ENCODE data around the gene WWC2.

WWC2 gene

GRCh38 chr4:183097231-183098018 lies 1.6 kb upstream of the WWC2 start:
- peak; percentile 88 for DNase-seq

GRCh38 chr4:183098019-183098722 lies 886 bp upstream of the WWC2 start:
- H2AK5ac ChIP-seq (ENCODE audit: low read length), result no peak overlapping the region
- no peaks in the 10 kb centered on the region for H3K36me3 ChIP-seq (ENCODE audit: control insufficient read depth, insufficient read depth, low read length)
- H3K56ac ChIP-seq (ENCODE audit: low read length), result peak overlapping the region; percentile 96
- H3K4me2 ChIP-seq (ENCODE audit: low read length), result peak overlapping the region; percentile 44
- peak overlapping the region; percentile 66 for H2BK5ac ChIP-seq (ENCODE audit: low read length)
- no peaks in the 10 kb centered on the region for H3K4me1 ChIP-seq (ENCODE audit: control insufficient read depth, low read depth, low read length)
- H2BK15ac ChIP-seq (replicated peaks; ENCODE audit: low read depth), result peak overlapping the region; percentile 14
- peak overlapping the region; percentile 98 for H3K27ac ChIP-seq (ENCODE audit: low read depth, low read length)
- peak overlapping the region; percentile 99 for H2BK120ac ChIP-seq (ENCODE audit: low read depth, low read length)
- no peaks in the 10 kb centered on the region for H3K27me3 ChIP-seq (ENCODE audit: insufficient read depth, low read length, poor library complexity)
- H4K5ac ChIP-seq (ENCODE audit: low read length), result no peak overlapping the region
- H3K4ac ChIP-seq (ENCODE audit: low read depth, low read length), result peak overlapping the region; percentile 99
- H3K79me2 ChIP-seq (ENCODE audit: control insufficient read depth, insufficient read depth, low read length), result peaks cover 29% of the 10 kb centered on the region
- no peak for DNase-seq
- peak overlapping the region; percentile 90 for H3K9ac ChIP-seq (ENCODE audit: low read length)
- H3K79me1 ChIP-seq (ENCODE audit: low read length), result no peaks in the 10 kb centered on the region
- WGBS (ENCODE audit: extremely low coverage, insufficient coverage, low lambda C conversion rate), result no CpG with 5 or more reads among the region's 79 CpGs
- H4K8ac ChIP-seq (ENCODE audit: low read depth, low read length), result peak overlapping the region; percentile 100
- no peak overlapping the region for H3K23ac ChIP-seq (ENCODE audit: low read length)
- H3K18ac ChIP-seq (ENCODE audit: low read length), result peak overlapping the region; percentile 99
- peak overlapping the region; percentile 46 for H3K4me3 ChIP-seq (ENCODE audit: low read length)

More at GRCh38 chr4:183097231-183098018, 1.6 kb upstream of the WWC2 start:
- Histone ChIP-seq H3K4me3 (ENCODE audit: low read length) (peak overlapping the region; percentile 46), H3K4me1 (ENCODE audit: control insufficient read depth, low read depth, low read length) (no peaks in the 10 kb centered on the region), H4K8ac (ENCODE audit: low read depth, low read length) (peak overlapping the region; percentile 100), H3K18ac (ENCODE audit: low read length) (peak overlapping the region; percentile 99), H3K4ac (ENCODE audit: low read depth, low read length) (peak overlapping the region; percentile 99), H3K79me2 (ENCODE audit: control insufficient read depth, insufficient read depth, low read length) (peaks cover 21% of the 10 kb centered on the region), H2BK120ac (ENCODE audit: low read depth, low read length) (peak overlapping the region; percentile 99), H3K27ac (ENCODE audit: low read depth, low read length) (peak overlapping the region; percentile 98), H3K4me2 (ENCODE audit: low read length) (peak overlapping the region; percentile 44), H4K5ac (ENCODE audit: low read length) (no peak overlapping the region), H2AK5ac (ENCODE audit: low read length) (no peak overlapping the region), H3K23ac (ENCODE audit: low read length) (no peak overlapping the region), H3K36me3 (ENCODE audit: control insufficient read depth, insufficient read depth, low read length) (no peaks in the 10 kb centered on the region), H3K79me1 (ENCODE audit: low read length) (no peaks in the 10 kb centered on the region), H3K9ac (ENCODE audit: low read length) (peak overlapping the region; percentile 90), H3K27me3 (ENCODE audit: insufficient read depth, low read length, poor library complexity) (no peaks in the 10 kb centered on the region), H2BK5ac (ENCODE audit: low read length) (peak overlapping the region; percentile 66), H3K56ac (ENCODE audit: low read length) (peak overlapping the region; percentile 96), H2BK15ac (replicated peaks; ENCODE audit: low read depth) (no peak overlapping the region)
- no CpG with 5 or more reads among the region's 43 CpGs for WGBS (ENCODE audit: extremely low coverage, insufficient coverage, low lambda C conversion rate)

- H3K56ac ChIP-seq (ENCODE audit: low read length), result peak overlapping the region; percentile 95
- no peak overlapping the region for H4K8ac ChIP-seq (ENCODE audit: low read depth, low read length)
- peak overlapping the region; percentile 79 for H2BK5ac ChIP-seq (ENCODE audit: low read length)
- H2BK15ac ChIP-seq (replicated peaks; ENCODE audit: low read depth), result no peak overlapping the region
- peak overlapping the region; percentile 74 for H3K4me2 ChIP-seq (ENCODE audit: low read length)
- H3K18ac ChIP-seq (ENCODE audit: low read length), result peak overlapping the region; percentile 93
- DNase-seq, result peak; percentile 90
- WGBS (ENCODE audit: extremely low coverage, insufficient coverage, low lambda C conversion rate), result no CpG with 5 or more reads among the region's 73 CpGs
- H3K4ac ChIP-seq (ENCODE audit: low read depth, low read length), result peak overlapping the region; percentile 94
- peak overlapping the region; percentile 98 for H3K27ac ChIP-seq (ENCODE audit: low read depth, low read length)
- H3K23ac ChIP-seq (ENCODE audit: low read length), result peak overlapping the region; percentile 29
- no peaks in the 10 kb centered on the region for H3K79me1 ChIP-seq (ENCODE audit: low read length)
- peak overlapping the region; percentile 88 for H3K9ac ChIP-seq (ENCODE audit: low read length)
- peak overlapping the region; percentile 74 for H3K4me3 ChIP-seq (ENCODE audit: low read length)
- peaks cover 38% of the 10 kb centered on the region for H3K79me2 ChIP-seq (ENCODE audit: control insufficient read depth, insufficient read depth, low read length)
- H3K4me1 ChIP-seq (ENCODE audit: control insufficient read depth, low read depth, low read length), result no peaks in the 10 kb centered on the region
- H2AK5ac ChIP-seq (ENCODE audit: low read length), result no peak overlapping the region
- peak overlapping the region; percentile 52 for H2BK120ac ChIP-seq (ENCODE audit: low read depth, low read length)
- no peaks in the 10 kb centered on the region for H3K27me3 ChIP-seq (ENCODE audit: insufficient read depth, low read length, poor library complexity)
- no peaks in the 10 kb centered on the region for H3K36me3 ChIP-seq (ENCODE audit: control insufficient read depth, insufficient read depth, low read length)
- no peak overlapping the region for H4K5ac ChIP-seq (ENCODE audit: low read length)
Measured at GRCh38 chr4:183099537-183100297, 660 bp downstream of the WWC2 start.

GRCh38 chr4:183100298-183100599 lies 1.2 kb downstream of the WWC2 start:
- H2BK5ac ChIP-seq (ENCODE audit: low read length), result no peak overlapping the region
- H3K27ac ChIP-seq (ENCODE audit: low read depth, low read length), result no peak overlapping the region
- WGBS (ENCODE audit: extremely low coverage, insufficient coverage, low lambda C conversion rate), result no CpG with 5 or more reads among the region's 3 CpGs

GRCh38 chr4:183100827-183101226 lies 1.8 kb downstream of the WWC2 start:
- H2AK5ac ChIP-seq (ENCODE audit: low read length), result no peak overlapping the region
- no peak overlapping the region for H3K18ac ChIP-seq (ENCODE audit: low read length)
- H3K79me1 ChIP-seq (ENCODE audit: low read length), result no peaks in the 10 kb centered on the region
- peak overlapping the region; percentile 66 for H3K56ac ChIP-seq (ENCODE audit: low read length)
- peaks cover 47% of the 10 kb centered on the region for H3K79me2 ChIP-seq (ENCODE audit: control insufficient read depth, insufficient read depth, low read length)
- no peak overlapping the region for H2BK120ac ChIP-seq (ENCODE audit: low read depth, low read length)
- H3K4ac ChIP-seq (ENCODE audit: low read depth, low read length), result no peak overlapping the region
- no peaks in the 10 kb centered on the region for H3K27me3 ChIP-seq (ENCODE audit: insufficient read depth, low read length, poor library complexity)
- no CpG with 5 or more reads among the region's 6 CpGs for WGBS (ENCODE audit: extremely low coverage, insufficient coverage, low lambda C conversion rate)
- no peak overlapping the region for H3K23ac ChIP-seq (ENCODE audit: low read length)
- peak overlapping the region; percentile 58 for H3K9ac ChIP-seq (ENCODE audit: low read length)
- no peak overlapping the region for H2BK15ac ChIP-seq (replicated peaks; ENCODE audit: low read depth)
- no peak overlapping the region for H4K5ac ChIP-seq (ENCODE audit: low read length)
- H3K36me3 ChIP-seq (ENCODE audit: control insufficient read depth, insufficient read depth, low read length), result no peaks in the 10 kb centered on the region
- H4K8ac ChIP-seq (ENCODE audit: low read depth, low read length), result no peak overlapping the region
- no peaks in the 10 kb centered on the region for H3K4me1 ChIP-seq (ENCODE audit: control insufficient read depth, low read depth, low read length)
- H3K4me3 ChIP-seq (ENCODE audit: low read length), result no peak overlapping the region
- DNase-seq, result peak; percentile 35
- no peak overlapping the region for H3K27ac ChIP-seq (ENCODE audit: low read depth, low read length)
- H2BK5ac ChIP-seq (ENCODE audit: low read length), result no peak overlapping the region
- peak overlapping the region; percentile 5 for H3K4me2 ChIP-seq (ENCODE audit: low read length)

More at GRCh38 chr4:183100298-183100599, 1.2 kb downstream of the WWC2 start:
- H3K18ac ChIP-seq (ENCODE audit: low read length), result peak overlapping the region; percentile 93
- peaks cover 42% of the 10 kb centered on the region for H3K79me2 ChIP-seq (ENCODE audit: control insufficient read depth, insufficient read depth, low read length)
- H4K5ac ChIP-seq (ENCODE audit: low read length), result no peak overlapping the region
- H3K79me1 ChIP-seq (ENCODE audit: low read length), result no peaks in the 10 kb centered on the region
- H3K56ac ChIP-seq (ENCODE audit: low read length), result peak overlapping the region; percentile 95
- no peak overlapping the region for H4K8ac ChIP-seq (ENCODE audit: low read depth, low read length)
- H3K9ac ChIP-seq (ENCODE audit: low read length), result peak overlapping the region; percentile 88
- no peak overlapping the region for H2AK5ac ChIP-seq (ENCODE audit: low read length)
- no peaks in the 10 kb centered on the region for H3K4me1 ChIP-seq (ENCODE audit: control insufficient read depth, low read depth, low read length)
- H3K4me3 ChIP-seq (ENCODE audit: low read length), result peak overlapping the region; percentile 74
- no peak overlapping the region for H3K23ac ChIP-seq (ENCODE audit: low read length)
- no peaks in the 10 kb centered on the region for H3K36me3 ChIP-seq (ENCODE audit: control insufficient read depth, insufficient read depth, low read length)
- H2BK120ac ChIP-seq (ENCODE audit: low read depth, low read length), result no peak overlapping the region
- H3K4me2 ChIP-seq (ENCODE audit: low read length), result peak overlapping the region; percentile 74
- H3K4ac ChIP-seq (ENCODE audit: low read depth, low read length), result no peak overlapping the region
- no peak overlapping the region for H2BK15ac ChIP-seq (replicated peaks; ENCODE audit: low read depth)
- no peaks in the 10 kb centered on the region for H3K27me3 ChIP-seq (ENCODE audit: insufficient read depth, low read length, poor library complexity)
- no peak for DNase-seq

Measured in mesendoderm (in vitro differentiated cells).